Urothelium cell line (cell line): ENCODE results near the gene TBC1D12.

Experiments
- DNase-seq: peaks from one replicate; pipeline ENCODE4 v3.0.0; 2011; ENCODE audit warnings: low spot score, mixed read lengths
- FAIRE-seq: peaks from 2 replicates; lab custom pipeline; 2011; peaks lifted over from hg19 to GRCh38; lab: Jason Lieb, UNC

Gene TBC1D12

GRCh38 chr10:94403380-94404213 is 1.3 kb downstream of the TBC1D12 start:
- FAIRE-seq, result no peak
- peak; percentile 33 for DNase-seq

- FAIRE-seq, result no peak
- no peak for DNase-seq
Observed at GRCh38 chr10:94405406-94405805, 3.1 kb downstream of the TBC1D12 start.

- DNase-seq (no peak), FAIRE-seq (no peak)
Observed at GRCh38 chr10:94407668-94408067, 5.3 kb downstream of the TBC1D12 start.

- FAIRE-seq, result no peak
Observed at GRCh38 chr10:94409021-94409657, 6.8 kb downstream of the TBC1D12 start.

GRCh38 chr10:94411304-94411703 is 9.0 kb downstream of the TBC1D12 start:
- DNase-seq (no peak), FAIRE-seq (no peak)

More at GRCh38 chr10:94409021-94409657, 6.8 kb downstream of the TBC1D12 start:
- no peak for DNase-seq

- DNase-seq, result no peak
- FAIRE-seq, result no peak
Observed at GRCh38 chr10:94412449-94412848, 10.1 kb downstream of the TBC1D12 start.

- DNase-seq (no peak), FAIRE-seq (no peak)
Observed at GRCh38 chr10:94413361-94413760, 11.0 kb downstream of the TBC1D12 start.

- no peak for DNase-seq
- no peak for FAIRE-seq
Observed at GRCh38 chr10:94416896-94417295, 14.6 kb downstream of the TBC1D12 start.

GRCh38 chr10:94417321-94417720 is 15.0 kb downstream of the TBC1D12 start:
- FAIRE-seq (no peak), DNase-seq (no peak)

- DNase-seq, result no peak
- FAIRE-seq, result no peak
Observed at GRCh38 chr10:94420516-94420915, 18.2 kb downstream of the TBC1D12 start.

- DNase-seq, result no peak
- no peak for FAIRE-seq
Observed at GRCh38 chr10:94420998-94421528, 18.7 kb downstream of the TBC1D12 start.

- no peak for FAIRE-seq
- no peak for DNase-seq
Observed at GRCh38 chr10:94423627-94424026, 21.3 kb downstream of the TBC1D12 start.

- no peak for FAIRE-seq
- DNase-seq, result no peak
Observed at GRCh38 chr10:94424714-94425337, 22.5 kb downstream of the TBC1D12 start.

GRCh38 chr10:94425942-94426341 is 23.6 kb downstream of the TBC1D12 start:
- DNase-seq (no peak), FAIRE-seq (no peak)

GRCh38 chr10:94427166-94427565 is 24.8 kb downstream of the TBC1D12 start:
- DNase-seq (no peak), FAIRE-seq (no peak)

GRCh38 chr10:94428766-94429707 is 26.7 kb downstream of the TBC1D12 start:
- DNase-seq, result no peak
- no peak for FAIRE-seq

- FAIRE-seq (no peak), DNase-seq (no peak)
Observed at GRCh38 chr10:94430701-94431100, 28.4 kb downstream of the TBC1D12 start.

- FAIRE-seq (no peak), DNase-seq (no peak)
Observed at GRCh38 chr10:94432443-94432842, 30.1 kb downstream of the TBC1D12 start.

- FAIRE-seq (no peak), DNase-seq (no peak)
Observed at GRCh38 chr10:94439275-94439861, 37.0 kb downstream of the TBC1D12 start.

GRCh38 chr10:94440096-94440495 is 37.8 kb downstream of the TBC1D12 start:
- DNase-seq, result no peak
- FAIRE-seq, result no peak
